ENCODE results near the gene KRTAP10-10. TPM values are rescaled to one million over a fixed set of nuclear protein-coding genes. Genes with fewer than 3 reads are reported as not detected.

KRTAP10-10 gene
- total and polyA plus RNA-seq, 2 donors (not counting 1 experiment from before 2014, with no cell fraction given) = not detected

GRCh38 chr21:44682580-44683151 lies 45.5 kb downstream of the KRTAP10-10 start:
- H3K27ac ChIP-seq (ENCODE audit: low read length in 2 of 2) = no peak overlapping the region
- H4K20me1 ChIP-seq (ENCODE audit: control insufficient read depth, insufficient read depth, low read length, poor library complexity, severe bottlenecking) = no peaks in the 10 kb centered on the region
- TF ChIP-seq CTCF (IDR thresholded peaks at IDR 0.05) (no peak), EZH2 (IDR thresholded peaks at IDR 0.05; ENCODE audit: borderline replicate concordance, insufficient read depth, low read depth, low read length, poor library complexity, severe bottlenecking) (no peak)
- H3K79me2 ChIP-seq (ENCODE audit: control insufficient read depth, insufficient read depth, low read length) = no peaks in the 10 kb centered on the region
- DNase-seq = no peak
- H3K4me3 ChIP-seq (ENCODE audit: control extremely low read depth in 1 of 5, extremely low read depth in 1 of 5, insufficient read depth in 1 of 5, low read depth in 2 of 5, low read length in 4 of 5) = no peak overlapping the region
- no peaks in the 10 kb centered on the region for H3K4me1 ChIP-seq (ENCODE audit: control insufficient read depth in 2 of 2, insufficient read depth in 2 of 2, low read length in 2 of 2)
- peaks cover 0 to 13% (median 1%) of the 10 kb centered on the region in 4 experiments for H3K27me3 ChIP-seq (replicated peaks in 1 of 4; ENCODE audit: control extremely low read depth in 1 of 4, control insufficient read depth in 3 of 4, insufficient read depth in 4 of 4, low read length in 3 of 4)
- intact Hi-C loops (cut with micrococcal nuclease) = no loop called here
- Mint-ChIP-seq H3K27ac (no peak overlapping the region), H3K27me3 (peaks cover 60% of the 10 kb centered on the region), H3K4me1 (no peaks in the 10 kb centered on the region), H3K4me3 (no peak overlapping the region), H3K9me3 (ENCODE audit: insufficient read depth) (no peaks in the 10 kb centered on the region)
- H3K9ac ChIP-seq (ENCODE audit: low read length) = no peak overlapping the region
- H3K4me2 ChIP-seq (replicated peaks; ENCODE audit: low read depth, low read length, poor library complexity, severe bottlenecking) = no peak overlapping the region
- 90% methylated on average over 14 of the region's 15 CpGs for WGBS (ENCODE audit: insufficient coverage)
- H3K9me3 ChIP-seq (ENCODE audit: control extremely low read depth in 1 of 3, control insufficient read depth in 2 of 3, insufficient read depth in 1 of 3, low read length in 2 of 3) = peaks cover 0 to 8% (median 0%) of the 10 kb centered on the region in 3 donors
- POLR2A ChIA-PET = no interaction called here
- ATAC-seq (ENCODE audit: low read depth) = no peak
- H3K36me3 ChIP-seq (replicated peaks in 1 of 2; ENCODE audit: control extremely low read depth in 1 of 2, control insufficient read depth in 1 of 2, extremely low read depth in 1 of 2, insufficient read depth in 2 of 2, low read length in 1 of 2) = no peaks in the 10 kb centered on the region
- CTCF ChIA-PET = no interaction called here
- H2AFZ ChIP-seq (ENCODE audit: insufficient read depth, low read depth, low read length, poor library complexity, severe bottlenecking) = no peak overlapping the region

- no peak overlapping the region for H3K4me2 ChIP-seq (replicated peaks; ENCODE audit: low read depth, low read length, poor library complexity, severe bottlenecking)
- DNase-seq (no peak), ATAC-seq (ENCODE audit: low read depth) (no peak)
- intact Hi-C loops (cut with micrococcal nuclease) = no loop called here
- no peaks in the 10 kb centered on the region for H3K79me2 ChIP-seq (ENCODE audit: control insufficient read depth, insufficient read depth, low read length)
- peaks cover 0 to 4% (median 0%) of the 10 kb centered on the region in 3 donors for H3K9me3 ChIP-seq (ENCODE audit: control extremely low read depth in 1 of 3, control insufficient read depth in 2 of 3, insufficient read depth in 1 of 3, low read length in 2 of 3)
- no peak overlapping the region for H3K9ac ChIP-seq (ENCODE audit: low read length)
- H3K9me3 Mint-ChIP-seq (ENCODE audit: insufficient read depth) = no peaks in the 10 kb centered on the region
- TF ChIP-seq CTCF (IDR thresholded peaks at IDR 0.05) (no peak), EZH2 (IDR thresholded peaks at IDR 0.05; ENCODE audit: borderline replicate concordance, insufficient read depth, low read depth, low read length, poor library complexity, severe bottlenecking) (no peak)
- CTCF ChIA-PET = no interaction called here
- H3K4me3 ChIP-seq (ENCODE audit: control extremely low read depth in 1 of 5, extremely low read depth in 1 of 5, insufficient read depth in 1 of 5, low read depth in 2 of 5, low read length in 4 of 5) = no peak overlapping the region
- POLR2A ChIA-PET = no interaction called here
- no peak overlapping the region for H2AFZ ChIP-seq (ENCODE audit: insufficient read depth, low read depth, low read length, poor library complexity, severe bottlenecking)
- no peaks in the 10 kb centered on the region for H3K4me1 ChIP-seq (ENCODE audit: control insufficient read depth in 2 of 2, insufficient read depth in 2 of 2, low read length in 2 of 2)
- no peaks in the 10 kb centered on the region for H3K4me1 Mint-ChIP-seq
- H3K27ac ChIP-seq (ENCODE audit: low read length in 2 of 2) = no peak overlapping the region
- H4K20me1 ChIP-seq (ENCODE audit: control insufficient read depth, insufficient read depth, low read length, poor library complexity, severe bottlenecking) = no peaks in the 10 kb centered on the region
- 83% methylated on average over 7 of the region's 7 CpGs for WGBS (ENCODE audit: insufficient coverage)
- H3K27me3 Mint-ChIP-seq = peaks cover 58% of the 10 kb centered on the region
- H3K27ac Mint-ChIP-seq = no peak overlapping the region
- peaks cover 0 to 14% (median 1%) of the 10 kb centered on the region in 4 experiments for H3K27me3 ChIP-seq (replicated peaks in 1 of 4; ENCODE audit: control extremely low read depth in 1 of 4, control insufficient read depth in 3 of 4, insufficient read depth in 4 of 4, low read length in 3 of 4)
- H3K4me3 Mint-ChIP-seq = no peak overlapping the region
- H3K36me3 ChIP-seq (replicated peaks in 1 of 2; ENCODE audit: control extremely low read depth in 1 of 2, control insufficient read depth in 1 of 2, extremely low read depth in 1 of 2, insufficient read depth in 2 of 2, low read length in 1 of 2) = no peaks in the 10 kb centered on the region
Measured at GRCh38 chr21:44684077-44684476, 46.9 kb downstream of the KRTAP10-10 start.

Measured in B cell (primary cell).